IMR-90 (cell line): ENCODE data around the gene ABHD3. TPM values are rescaled to one million over a fixed set of nuclear protein-coding genes. Genes with fewer than 3 reads are reported as not detected.

ENCODE experiments used
- ATAC-seq: fragments of 200-7000 bp; cut with Tn5 transposase; 2 replicates; pipeline ENCODE4 v1.9.1; 2020; ENCODE audit warnings: low read depth, mild to moderate bottlenecking, moderate library complexity
- BruUV-seq: library from RNA; stranded (reverse); fragments of 400-500 nt; replicated peaks from 2 replicates; lab custom pipeline; 2021; lab: Mats Ljungman, UMichigan
- CTCF ChIA-PET: fragments of 300-600 bp; formaldehyde crosslinking; extraction: SDS; loops from one replicate; lab custom pipeline; 2021; ENCODE audit warnings: antibody characterized with exemption; lab: Yijun Ruan, JAX
- POLR2A ChIA-PET: fragments of 300-600 bp; sonication (Branson Sonifier 250); formaldehyde crosslinking; loops from one replicate; lab custom pipeline; 2022; ENCODE audit warnings: antibody characterized with exemption; ENCODE audit not compliant: unreplicated experiment; lab: Charles Lee
- DNase-seq: peaks from one replicate; pipeline ENCODE4 v3.0.0; 2013
- H2AFZ ChIP-seq: replicated peaks from 2 replicates; pipeline ENCODE3; 2013; ENCODE audit warnings: low read length, mild to moderate bottlenecking; ENCODE audit not compliant: poor library complexity
- H2AK5ac ChIP-seq: 2 replicates; pipeline ENCODE4 v1.6.1; 2013; ENCODE audit warnings: low read depth, low read length, inconsistent platforms
- H2AK9ac ChIP-seq: replicated peaks from 2 replicates; pipeline ENCODE3; 2013; ENCODE audit warnings: mild to moderate bottlenecking, low read depth, low read length, moderate library complexity; ENCODE audit not compliant: poor library complexity
- H2BK120ac ChIP-seq: 2 replicates; pipeline ENCODE4 v1.6.1; 2013; ENCODE audit warnings: low read depth, low read length, inconsistent platforms
- H2BK15ac ChIP-seq: 3 replicates; pipeline ENCODE4 v1.6.1; 2013; ENCODE audit warnings: low read depth, low read length, inconsistent platforms
- H2BK20ac ChIP-seq: 2 replicates; pipeline ENCODE4 v1.6.1; 2013; ENCODE audit warnings: low read depth, mild to moderate bottlenecking, inconsistent platforms, low read length, moderate library complexity
- H2BK5ac ChIP-seq: 2 replicates; pipeline ENCODE4 v1.6.1; 2013; ENCODE audit warnings: mild to moderate bottlenecking, low read depth, low read length, inconsistent platforms; ENCODE audit not compliant: poor library complexity, severe bottlenecking
- H3K14ac ChIP-seq: replicated peaks from 2 replicates; pipeline ENCODE4 v1.6.1; 2013; ENCODE audit warnings: low read depth, low read length, inconsistent platforms
- H3K18ac ChIP-seq: 2 replicates; pipeline ENCODE4 v1.6.1; 2013; ENCODE audit warnings: low read depth, low read length, control low read depth
- H3K23ac ChIP-seq: 2 replicates; pipeline ENCODE4 v1.6.1; 2013; ENCODE audit warnings: low read depth, low read length, inconsistent platforms
- H3K27ac ChIP-seq: 2 replicates; pipeline ENCODE4 v1.5.1; 2013; ENCODE audit warnings: mild to moderate bottlenecking, control low read depth, low read length; ENCODE audit not compliant: insufficient read depth
- H3K27me3 ChIP-seq: 2 replicates; pipeline ENCODE4 v1.6.1; 2013; ENCODE audit warnings: low read length; ENCODE audit not compliant: control insufficient read depth, insufficient read depth
- H3K36me3 ChIP-seq: 2 replicates; pipeline ENCODE4 v1.6.1; 2013; ENCODE audit warnings: low read length, mixed read lengths; ENCODE audit not compliant: control insufficient read depth, insufficient read depth
- H3K4ac ChIP-seq: 2 replicates; pipeline ENCODE4 v1.6.1; 2013; ENCODE audit warnings: low read depth, low read length, inconsistent platforms
- H3K4me1 ChIP-seq: 2 replicates; pipeline ENCODE4 v1.6.1; 2013; ENCODE audit warnings: low read length, mixed read lengths; ENCODE audit not compliant: control insufficient read depth, insufficient read depth
- H3K4me2 ChIP-seq: 2 replicates; pipeline ENCODE4 v1.6.1; 2013; ENCODE audit warnings: low read depth, mild to moderate bottlenecking, control low read depth, low read length, moderate library complexity
- H3K4me3 ChIP-seq: 2 replicates; pipeline ENCODE4 v1.5.1; 2013; ENCODE audit warnings: low read depth, mild to moderate bottlenecking, control low read depth, low read length, moderate library complexity; ENCODE audit not compliant: insufficient read depth
- H3K56ac ChIP-seq: 2 replicates; pipeline ENCODE4 v1.6.1; 2013; ENCODE audit warnings: low read length, inconsistent platforms; ENCODE audit not compliant: insufficient read depth; ENCODE audit errors: extremely low read depth
- H3K79me1 ChIP-seq, 2 experiments: 2 replicates each; pipeline ENCODE4 v1.6.1; 2013; ENCODE audit warnings: low read length in 2 of 2, inconsistent platforms in 1 of 2, low read depth in 1 of 2
- H3K9ac ChIP-seq: 2 replicates; pipeline ENCODE4 v1.6.1; 2013; ENCODE audit warnings: low read depth, low read length, control low read depth
- H3K9me1 ChIP-seq: 2 replicates; pipeline ENCODE4 v1.6.1; 2013; ENCODE audit warnings: low read length, inconsistent platforms; ENCODE audit not compliant: insufficient read depth
- H3K9me3 ChIP-seq: 2 replicates; pipeline ENCODE4 v1.6.1; 2013; ENCODE audit warnings: low read length; ENCODE audit not compliant: control insufficient read depth, insufficient read depth
- H4K20me1 ChIP-seq: 2 replicates; pipeline ENCODE4 v1.6.1; 2013; ENCODE audit warnings: low read length, inconsistent platforms; ENCODE audit not compliant: insufficient read depth
- H4K5ac ChIP-seq: 2 replicates; pipeline ENCODE4 v1.6.1; 2013; ENCODE audit warnings: mild to moderate bottlenecking, low read depth, low read length, control low read depth
- H4K8ac ChIP-seq, 2 experiments: 2 replicates each; pipeline ENCODE4 v1.6.1; 2013; ENCODE audit warnings: low read depth in 2 of 2, low read length in 2 of 2, control low read depth in 1 of 2, inconsistent platforms in 1 of 2
- H4K91ac ChIP-seq: 2 replicates; pipeline ENCODE4 v1.6.1; 2013; ENCODE audit warnings: low read depth, low read length, inconsistent platforms; ENCODE audit not compliant: insufficient read depth
- MAFK ChIP-seq: IDR thresholded peaks from 2 replicates; pipeline ENCODE4 v1.6.1; 2012; ENCODE audit warnings: low read depth, low read length, improper control_type of control experiment
- MAZ ChIP-seq: IDR thresholded peaks from 2 replicates; pipeline ENCODE4 v1.6.1; 2012; ENCODE audit warnings: low read depth, mild to moderate bottlenecking, low read length, improper control_type of control experiment, moderate library complexity, borderline replicate concordance
- POLR2A ChIP-seq: IDR thresholded peaks from 2 replicates; pipeline ENCODE4 v1.6.1; 2012; ENCODE audit warnings: mild to moderate bottlenecking, low read depth, low read length
- RFX5 ChIP-seq: IDR thresholded peaks from 2 replicates; pipeline ENCODE4 v1.8.0; 2012; ENCODE audit warnings: low read depth, mild to moderate bottlenecking, low read length, moderate library complexity
- SMC3 ChIP-seq: fragments of 150-350 bp; IDR thresholded peaks from 2 replicates; pipeline ENCODE4 v1.6.1; 2016; ENCODE audit warnings: low read depth, mild to moderate bottlenecking, antibody characterized with exemption, low read length, moderate library complexity
- WGBS, 2 experiments: methylation state at CpG; one replicate each; pipeline versions ENCODE4 v1.1.5 to v1.1.7; 2013; ENCODE audit warnings: missing lambda C conversion rate in 2 of 2; ENCODE audit not compliant: insufficient read length in 1 of 2; ENCODE audit errors: extremely low coverage in 2 of 2; 5-methylcytosine and 5-hydroxymethylcytosine counted together
- dilution Hi-C: fragments of 300-500 bp; cut with HindIII; formaldehyde crosslinking; loops from one replicate; pipeline ENCODE4 v1.14.3; 2018; ENCODE audit warnings: low sequenced_read_pairs; ENCODE audit not compliant: unreplicated experiment
- in situ Hi-C: fragments of 300-500 bp; cut with MboI; formaldehyde crosslinking; loops from 3 replicates; pipeline ENCODE4 v1.14.3; 2019; ENCODE audit warnings: low sequenced_read_pairs, inconsistent platforms, mixed read lengths
- intact Hi-C: fragments of 100-400 bp; cut with micrococcal nuclease; formaldehyde crosslinking; loops from 2 replicates; pipeline ENCODE4 v1.10.0; 2022
- polyA plus RNA-seq, 3 experiments: library from polyadenylated mRNA; depleted of rRNA; stranded (reverse); fragments of >200 nt; gene quantifications; 2 replicates each; pipeline ENCODE4 v1.2.3, GENCODE V29; 2012; ENCODE audit warnings: low replicate concordance in 1 of 3
- total RNA-seq: library from RNA; depleted of rRNA; stranded (reverse); fragments of >200 nt; gene quantifications from 2 replicates; pipeline ENCODE4 v1.2.3, GENCODE V29; 2012
- TF ChIP-seq, protein P1 (sequence below): fragments of 150-350 bp; IDR thresholded peaks from 2 replicates; pipeline ENCODE4 v1.6.1; 2016; ENCODE audit warnings: low read depth, mild to moderate bottlenecking, low read length, moderate library complexity, borderline replicate concordance

ABHD3 gene
- total and polyA plus RNA-seq, 2 of the 4 experiments (the other 2 are of a cell fraction): 4.5 to 5.5 TPM

DNA sequence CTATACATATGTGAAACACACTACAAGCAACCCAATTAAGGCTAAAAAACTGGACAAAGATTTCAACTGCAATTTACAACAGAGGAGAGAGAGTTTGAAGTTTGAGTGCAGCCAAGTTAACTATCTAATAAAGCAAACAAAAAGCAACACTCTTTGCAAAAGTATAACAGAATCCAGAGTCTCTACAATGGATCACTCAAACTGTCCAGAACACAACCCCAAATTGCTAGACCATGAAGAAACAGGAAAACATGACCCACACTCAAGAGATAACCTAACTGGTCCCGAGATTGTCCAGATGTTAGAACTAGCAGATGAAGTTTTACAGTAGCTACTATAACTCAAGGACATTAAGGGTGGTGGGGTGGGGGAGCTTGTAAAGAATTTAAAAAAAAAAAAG, 14.8 kb downstream of the ABHD3 start:
- no peak overlapping the region for H3K23ac ChIP-seq
- no peak overlapping the region for H2BK5ac ChIP-seq
- in situ Hi-C loops (no loop called here), dilution Hi-C loops (no loop called here), intact Hi-C loops (no loop called here)
- H3K9ac ChIP-seq: no peak overlapping the region
- no peak overlapping the region for H2BK20ac ChIP-seq
- POLR2A ChIA-PET: interaction anchor here (0.7 kb wide), 1 partner anchor 38 kb away, joined by 8 read pairs; no protein-coding TSS in a partner anchor
- no peak overlapping the region for H3K56ac ChIP-seq
- H3K27ac ChIP-seq: no peak overlapping the region
- no peaks in the 10 kb centered on the region for H4K20me1 ChIP-seq
- no peaks in the 10 kb centered on the region for H3K9me1 ChIP-seq
- no peaks in the 10 kb centered on the region; the same call in none of the 2 replicates for H3K4me1 ChIP-seq
- H2AFZ ChIP-seq: no peak overlapping the region
- H2AK5ac ChIP-seq: no peak overlapping the region
- no peak overlapping the region for H3K4ac ChIP-seq
- H4K91ac ChIP-seq: no peak overlapping the region
- ATAC-seq: no peak
- BruUV-seq: no TSS peak
- DNase-seq: no peak
- no peak overlapping the region for H2BK120ac ChIP-seq
- peaks cover 3% of the 10 kb centered on the region; the same call in 1 of the 2 replicates for H3K9me3 ChIP-seq
- no peak overlapping the region for H4K5ac ChIP-seq
- H3K4me3 ChIP-seq: no peak overlapping the region
- TF ChIP-seq, protein P1, sequence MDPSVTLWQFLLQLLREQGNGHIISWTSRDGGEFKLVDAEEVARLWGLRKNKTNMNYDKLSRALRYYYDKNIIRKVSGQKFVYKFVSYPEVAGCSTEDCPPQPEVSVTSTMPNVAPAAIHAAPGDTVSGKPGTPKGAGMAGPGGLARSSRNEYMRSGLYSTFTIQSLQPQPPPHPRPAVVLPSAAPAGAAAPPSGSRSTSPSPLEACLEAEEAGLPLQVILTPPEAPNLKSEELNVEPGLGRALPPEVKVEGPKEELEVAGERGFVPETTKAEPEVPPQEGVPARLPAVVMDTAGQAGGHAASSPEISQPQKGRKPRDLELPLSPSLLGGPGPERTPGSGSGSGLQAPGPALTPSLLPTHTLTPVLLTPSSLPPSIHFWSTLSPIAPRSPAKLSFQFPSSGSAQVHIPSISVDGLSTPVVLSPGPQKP: no peak
- no peak for TF ChIP-seq POLR2A
- no peak for TF ChIP-seq MAFK
- no peak for TF ChIP-seq RFX5
- no peak for TF ChIP-seq MAZ
- no peak for TF ChIP-seq SMC3
- H3K4me2 ChIP-seq: no peak overlapping the region
- H2BK15ac ChIP-seq: no peak overlapping the region
- no CpG with 5 or more reads among the region's 1 CpG for WGBS, 2 experiments
- CTCF ChIA-PET: interaction anchor here (0.5 kb wide), 1 partner anchor 403 kb away, joined by 5 read pairs; no protein-coding TSS in a partner anchor
- no peak overlapping the region for H4K8ac ChIP-seq
- H3K27me3 ChIP-seq: no peaks in the 10 kb centered on the region
- H3K79me1 ChIP-seq: 0 out of 4 replicates have a peak, but pooled peaks cover 0 to 3% of the 10 kb centered on the region in 2 experiments
- H2AK9ac ChIP-seq: no peak overlapping the region
- no peak overlapping the region for H3K18ac ChIP-seq
- H3K14ac ChIP-seq: no peak overlapping the region
- H3K36me3 ChIP-seq: no peaks in the 10 kb centered on the region
